H1 (cell line): ENCODE measurements around the gene CAMK2D. TPM values are rescaled to one million over a fixed set of nuclear protein-coding genes. Genes with fewer than 3 reads are reported as not detected.

ENCODE experiments used
- CTCF ChIA-PET: fragments of 300-600 bp; sonication (Branson Sonifier 250); formaldehyde crosslinking; loops from one replicate; lab custom pipeline; 2021; ENCODE audit not compliant: partially characterized antibody; lab: Charles Lee
- POLR2A ChIA-PET: fragments of 300-600 bp; sonication (Branson Sonifier 250); formaldehyde crosslinking; loops from one replicate; lab custom pipeline; 2021; ENCODE audit warnings: inconsistent platforms; ENCODE audit not compliant: partially characterized antibody; lab: Charles Lee
- DNase-seq, 2 experiments: peaks; one replicate each; pipeline versions ENCODE4 v3.0.0 to v3.0.0-alpha.2; 2010 to 2022; ENCODE audit warnings: low spot score in 2 of 2, low read depth in 1 of 2, mixed read lengths in 1 of 2
- FAIRE-seq: peaks from 2 replicates; lab custom pipeline; 2011; peaks lifted over from hg19 to GRCh38; lab: Jason Lieb, UNC
- H2AFZ ChIP-seq: 2 replicates; pipeline ENCODE4 v1.8.1; 2012; ENCODE audit warnings: low read length, inconsistent platforms
- H2AK5ac ChIP-seq: 2 replicates; pipeline ENCODE4 v1.6.1; 2013; ENCODE audit warnings: low read depth, low read length
- H2BK120ac ChIP-seq: replicated peaks from 2 replicates; pipeline ENCODE3; 2013; ENCODE audit warnings: low read depth, low read length, inconsistent platforms
- H2BK12ac ChIP-seq: 2 replicates; pipeline ENCODE4 v1.6.1; 2013; ENCODE audit warnings: low read depth, low read length
- H2BK15ac ChIP-seq: 2 replicates; pipeline ENCODE4 v1.6.1; 2013; ENCODE audit warnings: low read length
- H2BK20ac ChIP-seq: 2 replicates; pipeline ENCODE4 v1.6.1; 2013; ENCODE audit warnings: low read length
- H2BK5ac ChIP-seq: 2 replicates; pipeline ENCODE4 v1.6.1; 2013; ENCODE audit warnings: low read depth, low read length
- H3K14ac ChIP-seq: 2 replicates; pipeline ENCODE4 v1.6.1; 2013; ENCODE audit warnings: inconsistent platforms; ENCODE audit not compliant: insufficient read length
- H3K18ac ChIP-seq: 2 replicates; pipeline ENCODE4 v1.6.1; 2013; ENCODE audit warnings: low read length; ENCODE audit errors: extremely low read depth
- H3K23ac ChIP-seq: 2 replicates; pipeline ENCODE4 v1.6.1; 2013; ENCODE audit warnings: inconsistent platforms; ENCODE audit not compliant: insufficient read length
- H3K23me2 ChIP-seq: 2 replicates; pipeline ENCODE4 v1.6.1; 2013; ENCODE audit warnings: low read depth, low read length
- H3K27ac ChIP-seq: 2 replicates; pipeline ENCODE4 v1.6.1; 2011; ENCODE audit warnings: low read depth, low read length, inconsistent platforms
- H3K27me3 ChIP-seq, 4 experiments: replicated peaks in 1 of 4; 1 replicate in 1 of 4; 2 replicates in 3 of 4; pipeline versions ENCODE4 v1.6.1 to v1.8.1; 2011 to 2013; ENCODE audit warnings: low read length in 3 of 4, mild to moderate bottlenecking in 3 of 4, inconsistent platforms in 2 of 4, mixed read lengths in 2 of 4, moderate library complexity in 1 of 4; ENCODE audit not compliant: control insufficient read depth in 3 of 4, insufficient read depth in 3 of 4; ENCODE audit errors: extremely low read depth in 1 of 4
- H3K36me3 ChIP-seq, 4 experiments: 2 replicates each; pipeline versions ENCODE4 v1.6.1 to v1.8.1; 2011 to 2013; ENCODE audit warnings: mild to moderate bottlenecking in 4 of 4, low read length in 3 of 4, moderate library complexity in 2 of 4, control low read depth in 1 of 4, inconsistent platforms in 1 of 4; ENCODE audit not compliant: insufficient read depth in 4 of 4, control insufficient read depth in 2 of 4
- H3K4ac ChIP-seq: replicated peaks from 2 replicates; pipeline ENCODE3; 2013; ENCODE audit warnings: low read length, low read depth, mixed read lengths, inconsistent platforms; ENCODE audit not compliant: insufficient read length
- H3K4me1 ChIP-seq, 4 experiments: replicated peaks in 1 of 4; 1 replicate in 1 of 4; 2 replicates in 3 of 4; pipeline versions ENCODE4 v1.6.1 to v1.8.1; 2011 to 2013; ENCODE audit warnings: low read length in 3 of 4, inconsistent platforms in 2 of 4, mixed read lengths in 1 of 4; ENCODE audit not compliant: insufficient read depth in 4 of 4, control insufficient read depth in 3 of 4
- H3K4me2 ChIP-seq, 2 experiments: 2 replicates each; pipeline versions ENCODE4 v1.6.1 to v1.8.1; 2011 to 2013; ENCODE audit warnings: low read depth in 2 of 2, low read length in 2 of 2, control low read depth in 1 of 2, inconsistent platforms in 1 of 2, mild to moderate bottlenecking in 1 of 2; ENCODE audit not compliant: insufficient read depth in 1 of 2
- H3K4me3 ChIP-seq, 4 experiments: fragments of 200-600, 300-600 bp in 1 of 4; sonication (generic), shearing (Covaris generic), sonication (Bioruptor Twin) in 1 of 4; 2 replicates each; pipeline versions ENCODE4 v1.5.1 to v1.8.1; 2011 to 2016; ENCODE audit warnings: low read length in 4 of 4, low read depth in 3 of 4, control low read depth in 2 of 4, inconsistent platforms in 2 of 4, mild to moderate bottlenecking in 2 of 4, mixed read lengths in 1 of 4, moderate library complexity in 1 of 4; ENCODE audit not compliant: insufficient read depth in 2 of 4; ENCODE audit errors: extremely low read depth in 1 of 4
- H3K56ac ChIP-seq: replicated peaks from 2 replicates; pipeline ENCODE3; 2013; ENCODE audit warnings: low read depth, mild to moderate bottlenecking, mixed read lengths, low read length, inconsistent platforms; ENCODE audit not compliant: insufficient read length
- H3K79me1 ChIP-seq: 2 replicates; pipeline ENCODE4 v1.6.1; 2013; ENCODE audit warnings: low read depth, low read length, control low read depth
- H3K79me2 ChIP-seq, 2 experiments: 2 replicates each; pipeline versions ENCODE4 v1.6.1 to v1.8.1; 2012 to 2013; ENCODE audit warnings: low read length in 2 of 2, mild to moderate bottlenecking in 2 of 2, inconsistent platforms in 1 of 2; ENCODE audit not compliant: insufficient read depth in 2 of 2, control insufficient read depth in 1 of 2
- H3K9ac ChIP-seq, 4 experiments: replicated peaks in 1 of 4; 1 replicate in 1 of 4; 2 replicates in 3 of 4; pipeline versions ENCODE4 v1.6.1 to v1.8.1; 2011 to 2013; ENCODE audit warnings: low read depth in 3 of 4, low read length in 3 of 4, control low read depth in 2 of 4, mild to moderate bottlenecking in 2 of 4, moderate library complexity in 2 of 4, inconsistent platforms in 1 of 4; ENCODE audit errors: extremely low read depth in 1 of 4
- H3K9me3 ChIP-seq, 2 experiments: 2 replicates each; pipeline versions ENCODE4 v1.6.1 to v1.8.1; 2012 to 2013; ENCODE audit warnings: mild to moderate bottlenecking in 2 of 2, moderate library complexity in 2 of 2, control low read depth in 1 of 2, inconsistent platforms in 1 of 2, low read depth in 1 of 2, low read length in 1 of 2, mixed read lengths in 1 of 2; ENCODE audit not compliant: insufficient read depth in 2 of 2
- H4K20me1 ChIP-seq, 2 experiments: replicated peaks in 1 of 2; 2 replicates each; pipeline versions ENCODE3 to v1.8.1; 2011 to 2013; ENCODE audit warnings: inconsistent platforms in 2 of 2, low read length in 2 of 2, mild to moderate bottlenecking in 1 of 2; ENCODE audit not compliant: insufficient read depth in 2 of 2, control insufficient read depth in 1 of 2
- H4K5ac ChIP-seq: 2 replicates; pipeline ENCODE4 v1.6.1; 2013; ENCODE audit warnings: low read length, low read depth, mixed read lengths, inconsistent platforms; ENCODE audit not compliant: insufficient read length
- H4K8ac ChIP-seq: 2 replicates; pipeline ENCODE4 v1.8.0; 2013; ENCODE audit warnings: mild to moderate bottlenecking, moderate library complexity, low read length, inconsistent platforms; ENCODE audit not compliant: insufficient read depth; ENCODE audit errors: extremely low read depth
- H4K91ac ChIP-seq: replicated peaks from 2 replicates; pipeline ENCODE3; 2013; ENCODE audit warnings: low read length, mixed read lengths, inconsistent platforms; ENCODE audit not compliant: insufficient read length
- CHD1 ChIP-seq: IDR thresholded peaks from 2 replicates; pipeline ENCODE4 v1.6.1; 2012; ENCODE audit warnings: low read depth, low read length, improper control_type of control experiment
- CTCF ChIP-seq, 3 experiments: IDR thresholded peaks; 1 replicate in 2 of 3; 2 replicates in 1 of 3; pipeline versions ENCODE4 v1.5.1 to v1.6.1; 2011; ENCODE audit warnings: low read length in 3 of 3, mild to moderate bottlenecking in 3 of 3, inconsistent platforms in 2 of 3, low read depth in 1 of 3, moderate library complexity in 1 of 3; ENCODE audit not compliant: insufficient read depth in 1 of 3; ENCODE audit errors: control extremely low read depth in 1 of 3
- EP300 ChIP-seq, 2 experiments: IDR thresholded peaks; 1 replicate in 1 of 2; 2 replicates in 1 of 2; pipeline ENCODE4 v1.6.1; 2011 to 2012; ENCODE audit warnings: low read depth in 2 of 2, low read length in 2 of 2, mild to moderate bottlenecking in 2 of 2, borderline replicate concordance in 1 of 2, inconsistent platforms in 1 of 2, moderate library complexity in 1 of 2
- GABPA ChIP-seq: IDR thresholded peaks from 2 replicates; pipeline ENCODE4 v1.6.1; 2011; ENCODE audit warnings: mild to moderate bottlenecking, low read length, moderate library complexity, borderline replicate concordance; ENCODE audit not compliant: insufficient read depth
- GTF2F1 ChIP-seq: IDR thresholded peaks from 2 replicates; pipeline ENCODE4 v1.6.1; 2012; ENCODE audit warnings: low read depth, low read length, improper control_type of control experiment, borderline replicate concordance
- MAX ChIP-seq: IDR thresholded peaks from 2 replicates; pipeline ENCODE4 v1.6.1; 2012; ENCODE audit warnings: inconsistent platforms
- POLR2A ChIP-seq, 2 experiments: IDR thresholded peaks; 1 replicate in 1 of 2; 2 replicates in 1 of 2; pipeline ENCODE4 v1.6.1; 2011; ENCODE audit warnings: low read depth in 2 of 2, low read length in 2 of 2, mild to moderate bottlenecking in 2 of 2; ENCODE audit errors: control extremely low read depth in 1 of 2
- RAD21 ChIP-seq, 2 experiments: IDR thresholded peaks in 1 of 2; conservative IDR thresholded peaks in 1 of 2; 2 replicates each; pipeline ENCODE4 v1.6.1; 2011; ENCODE audit warnings: low read depth in 2 of 2, low read length in 2 of 2, improper control_type of control experiment in 1 of 2, inconsistent platforms in 1 of 2, mild to moderate bottlenecking in 1 of 2, moderate library complexity in 1 of 2
- WGBS, 2 experiments: shearing (Covaris generic) in 1 of 2; methylation state at CpG; one replicate each; pipeline versions ENCODE4 v1.1.6 to v1.1.7; 2013 to 2015; ENCODE audit warnings: low lambda C conversion rate in 2 of 2, mixed read lengths in 2 of 2, inconsistent platforms in 1 of 2, low coverage in 1 of 2, missing lambda C conversion rate in 1 of 2; ENCODE audit not compliant: insufficient replicate concordance in 2 of 2, insufficient coverage in 1 of 2, insufficient read length in 1 of 2; ENCODE audit errors: extremely low coverage in 1 of 2, missing lambda C conversion rate in 1 of 2; 5-methylcytosine and 5-hydroxymethylcytosine counted together
- polyA plus RNA-seq, 7 experiments: library from polyadenylated mRNA; depleted of rRNA in 3 of 7; stranded (reverse) in 5 of 7; unstranded in 2 of 7; fragments of >200 nt in 5 of 7; fragments of 200-250 nt in 2 of 7; gene quantifications; 1 replicate in 5 of 7; 2 replicates in 1 of 7; 4 replicates in 1 of 7; pipeline versions ENCODE4 v1.2.1 to v1.2.3, GENCODE V29; 2011 to 2013; ENCODE audit warnings: missing spikeins in 2 of 7, mixed read lengths in 2 of 7
- total RNA-seq: library from RNA; stranded (reverse); fragmentation: NEBNext Ultra II Directional; extraction: Animal tissue kit (Norgen Biotek cat#: 25700); gene quantifications from 2 replicates; pipeline ENCODE4 v1.2.1, GENCODE V29; 2021

The CAMK2D gene
- total and polyA plus RNA-seq, 2 of the 8 experiments (the other 6 are each of a cell fraction or from before 2014, with no cell fraction given), result 3.2 to 7.0 TPM

GRCh38 chr4:113499166-113499565, 262.4 kb downstream of the CAMK2D start:
- FAIRE-seq (no peak), DNase-seq (no peak)
- Histone ChIP-seq H2BK5ac (no peak overlapping the region), H3K79me1 (no peaks in the 10 kb centered on the region), H3K23me2 (no peaks in the 10 kb centered on the region), H2AFZ (no peak overlapping the region), H3K36me3 (peaks cover 0 to 7% (median 0%) of the 10 kb centered on the region in 4 experiments; a peak in 2 of 8 replicates), H3K18ac (no peak overlapping the region), H2BK15ac (no peak overlapping the region), H3K79me2 (no peaks in the 10 kb centered on the region), H3K27me3 (no peaks in the 10 kb centered on the region), H3K4ac (no peak overlapping the region), H3K14ac (no peak overlapping the region), H3K4me1 (no peaks in the 10 kb centered on the region), H4K91ac (no peak overlapping the region), H3K4me3 (no peak overlapping the region), H3K23ac (no peak overlapping the region), H2BK12ac (no peak overlapping the region), H2AK5ac (no peak overlapping the region), H2BK20ac (no peak overlapping the region), H2BK120ac (no peak overlapping the region), H3K9ac (no peak overlapping the region), H4K20me1 (no peaks in the 10 kb centered on the region), H3K56ac (no peak overlapping the region), H4K8ac (no peak overlapping the region), H3K4me2 (no peak overlapping the region), H3K9me3 (peaks cover 8 to 11% of the 10 kb centered on the region in 2 experiments), H3K27ac (no peak overlapping the region), H4K5ac (no peak overlapping the region)
- TF ChIP-seq EP300 (IDR thresholded peaks at IDR 0.05; ENCODE audit: borderline replicate concordance in 1 of 2, low read depth in 2 of 2, low read length in 2 of 2), result no peak
- TF ChIP-seq GABPA, result no peak
- TF ChIP-seq GTF2F1, result no peak
- TF ChIP-seq POLR2A (IDR thresholded peaks at IDR 0.05; ENCODE audit: control extremely low read depth in 1 of 2, low read depth in 2 of 2, low read length in 2 of 2), result no peak
- no peak for TF ChIP-seq RAD21 (IDR thresholded peaks at IDR 0.05 in 1 of 2, conservative IDR thresholded peaks at IDR 0.05 in 1 of 2; ENCODE audit: low read depth in 2 of 2, low read length in 2 of 2)
- no peak for TF ChIP-seq CTCF (IDR thresholded peaks at IDR 0.05; ENCODE audit: control extremely low read depth in 1 of 3, insufficient read depth in 1 of 3, low read depth in 1 of 3, low read length in 3 of 3)
- no peak for TF ChIP-seq CHD1
- TF ChIP-seq MAX, result no peak
- ChIA-PET POLR2A (no interaction called here), CTCF (interaction anchor here (0.6 to 0.7 kb wide), 2 partner anchors 49 to 572 kb away, joined by 3 to 4 read pairs; no protein-coding TSS in a partner anchor)
- 91% methylated on average over 1 of the region's 1 CpG; no CpG with 5 or more reads in 1 of the 2 experiments for WGBS, 2 experiments
